ENCODE measurements around the gene SPIN4. TPM values are rescaled to one million over a fixed set of nuclear protein-coding genes. Genes with fewer than 3 reads are reported as not detected.
A peak's percentile ranks its signal among the peaks of the same experiment; 100 is the strongest.
"Not testable (repeated sequence)": the region's sequence is repeated elsewhere in the genome, so short reads cannot be mapped to it uniquely, and the experiment has no call there.

The SPIN4 gene
- total RNA-seq (2012; rRNA removed) = 3.3 TPM in 2 replicates

DNA sequence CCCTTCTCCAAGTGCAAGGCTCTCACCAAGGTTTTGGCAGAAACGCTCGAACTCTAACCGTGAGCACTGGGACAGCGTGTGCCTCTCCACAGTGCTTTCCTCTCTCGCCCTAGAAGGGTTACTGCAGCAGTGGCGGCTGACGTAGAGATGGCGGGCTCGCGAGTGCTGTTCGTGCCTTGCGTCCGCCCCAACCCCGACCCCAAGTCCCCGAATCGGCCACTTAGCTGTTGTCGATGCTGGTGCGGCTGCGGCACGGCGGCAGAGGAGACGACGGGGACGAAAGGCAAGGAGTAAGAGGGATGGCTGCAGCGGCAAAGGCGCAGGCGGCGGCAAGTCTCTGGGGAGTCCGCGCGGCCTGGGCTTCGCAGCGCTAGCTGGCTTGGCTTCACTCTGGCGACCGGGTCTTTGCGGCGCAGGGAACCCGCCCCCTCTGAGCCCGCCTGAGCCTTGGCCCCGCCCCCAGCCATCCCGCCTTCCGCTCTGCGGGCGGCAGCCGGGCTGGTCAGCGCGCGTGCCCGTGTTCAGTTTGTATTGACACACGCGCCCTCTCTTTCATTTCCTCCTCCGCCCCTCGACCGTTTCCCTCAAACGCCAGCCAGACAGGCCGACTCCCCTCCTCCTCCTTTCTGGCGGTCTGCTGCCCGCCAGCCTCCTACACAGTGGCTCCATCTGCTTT lies at the start of gene SPIN4:
Gene SPIN4, minus strand, starts transcription at position 392 of the 676 bp plus-strand sequence. CDS start 513 bp downstream, outside the sequence.
- no peaks in the 10 kb centered on the region for H3K27me3 ChIP-seq (ENCODE audit: control insufficient read depth, insufficient read depth, low read length)
- H3K9me3 ChIP-seq (replicated peaks; ENCODE audit: low read length) = no peaks in the 10 kb centered on the region
- H3K9ac ChIP-seq (ENCODE audit: low read depth, low read length) = peak within 1 kb of the TSS; percentile 80

GRCh38 chrX:63400340-63400739 lies 49.2 kb upstream of the SPIN4 start:
- no peaks in the 10 kb centered on the region for H3K27me3 ChIP-seq (ENCODE audit: control insufficient read depth, insufficient read depth, low read length)

More for the DNA sequence above, at the start of gene SPIN4:
- Histone ChIP-seq H3K4me2 (ENCODE audit: low read length) (peak within 1 kb of the TSS; percentile 82), H3K4me3 (ENCODE audit: low read length) (peak within 1 kb of the TSS; percentile 89), H3K36me3 (ENCODE audit: insufficient read depth, low read length) (no peaks in the 10 kb centered on the region), H3K4me1 (ENCODE audit: control insufficient read depth, insufficient read depth, low read length) (no peaks in the 10 kb centered on the region)

DNA sequence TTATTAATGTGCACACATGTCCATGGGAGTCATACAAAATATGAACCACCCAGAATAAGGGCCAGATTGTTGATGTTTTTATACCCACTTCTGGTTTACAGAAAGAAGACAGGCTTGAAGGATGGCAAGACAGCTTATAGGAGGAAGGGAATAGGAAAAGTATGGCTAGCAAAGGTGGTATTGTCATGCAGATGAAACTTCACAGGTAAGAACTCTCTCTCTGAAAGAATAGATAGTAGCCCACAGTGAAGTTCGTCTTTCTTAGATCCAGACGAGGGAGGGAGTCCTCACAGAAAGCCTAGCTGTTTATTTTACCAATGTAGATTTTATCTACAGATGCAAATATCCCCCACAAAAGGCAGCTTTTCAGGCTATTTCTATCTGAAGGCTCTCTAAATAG lies 43.7 kb upstream of the SPIN4 start:
- H3K4me2 ChIP-seq (ENCODE audit: low read length) = no peak overlapping the region
- no peaks in the 10 kb centered on the region for H3K9me3 ChIP-seq (replicated peaks; ENCODE audit: low read length)

More at GRCh38 chrX:63400340-63400739, 49.2 kb upstream of the SPIN4 start:
- Histone ChIP-seq H3K4me1 (ENCODE audit: control insufficient read depth, insufficient read depth, low read length) (no peaks in the 10 kb centered on the region), H3K9me3 (replicated peaks; ENCODE audit: low read length) (no peaks in the 10 kb centered on the region), H3K9ac (ENCODE audit: low read depth, low read length) (no peak overlapping the region), H3K4me3 (ENCODE audit: low read length) (no peak overlapping the region), H3K36me3 (ENCODE audit: insufficient read depth, low read length) (no peaks in the 10 kb centered on the region), H3K4me2 (ENCODE audit: low read length) (no peak overlapping the region)

DNA sequence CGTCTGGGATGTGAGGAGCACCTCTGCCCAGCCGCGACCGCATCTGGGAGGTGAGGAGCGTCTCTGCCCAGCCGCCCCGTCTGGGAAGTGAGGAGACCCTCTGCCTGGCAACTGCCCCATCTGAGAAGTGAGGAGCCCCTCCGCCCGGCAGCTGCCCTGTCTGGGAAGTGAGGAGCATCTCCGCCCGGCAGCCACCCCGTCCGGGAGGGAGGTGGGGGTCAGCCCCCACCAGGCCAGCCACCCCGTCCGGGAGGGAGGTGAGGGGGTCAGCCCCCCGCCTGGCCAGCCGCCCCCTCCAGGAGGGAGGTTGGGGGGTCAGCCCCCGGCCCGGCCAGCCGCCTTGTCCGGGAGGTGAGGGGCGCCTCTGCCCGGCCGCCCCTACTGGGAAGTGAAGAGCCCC lies 42.0 kb upstream of the SPIN4 start:
- H3K27me3 ChIP-seq (ENCODE audit: control insufficient read depth, insufficient read depth, low read length); H3K4me3 ChIP-seq (ENCODE audit: low read length); H3K9ac ChIP-seq (ENCODE audit: low read depth, low read length); H3K36me3 ChIP-seq (ENCODE audit: insufficient read depth, low read length); H3K9me3 ChIP-seq (replicated peaks; ENCODE audit: low read length); H3K4me2 ChIP-seq (ENCODE audit: low read length); H3K4me1 ChIP-seq (ENCODE audit: control insufficient read depth, insufficient read depth, low read length): not testable (repeated sequence)

More for the DNA sequence above, 43.7 kb upstream of the SPIN4 start:
- no peak overlapping the region for H3K4me3 ChIP-seq (ENCODE audit: low read length)
- no peaks in the 10 kb centered on the region for H3K27me3 ChIP-seq (ENCODE audit: control insufficient read depth, insufficient read depth, low read length)
- H3K36me3 ChIP-seq (ENCODE audit: insufficient read depth, low read length) = no peaks in the 10 kb centered on the region
- no peak overlapping the region for H3K9ac ChIP-seq (ENCODE audit: low read depth, low read length)
- no peaks in the 10 kb centered on the region for H3K4me1 ChIP-seq (ENCODE audit: control insufficient read depth, insufficient read depth, low read length)

DNA sequence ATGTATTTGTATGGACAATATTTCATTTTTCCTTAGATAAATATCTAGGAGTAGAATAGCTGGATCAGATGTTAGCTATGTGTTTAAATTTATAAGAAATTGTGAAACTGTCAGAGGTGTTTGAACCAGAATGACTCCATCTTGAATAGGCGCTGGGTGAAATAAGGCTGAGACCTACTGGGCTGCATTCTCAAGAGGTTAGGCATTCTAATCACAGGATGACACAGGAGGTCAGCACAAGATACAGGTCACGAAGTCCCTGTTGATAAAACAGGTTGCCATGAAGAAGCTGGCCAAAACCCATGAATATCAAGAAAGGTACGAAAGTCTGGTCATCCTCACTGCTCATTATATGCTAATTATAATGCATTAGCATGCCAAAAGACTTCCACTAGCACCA lies 36.3 kb upstream of the SPIN4 start:
- no peak overlapping the region for H3K4me2 ChIP-seq (ENCODE audit: low read length)
- no peaks in the 10 kb centered on the region for H3K36me3 ChIP-seq (ENCODE audit: insufficient read depth, low read length)
- no peaks in the 10 kb centered on the region for H3K9me3 ChIP-seq (replicated peaks; ENCODE audit: low read length)
- H3K4me1 ChIP-seq (ENCODE audit: control insufficient read depth, insufficient read depth, low read length) = no peaks in the 10 kb centered on the region
- H3K27me3 ChIP-seq (ENCODE audit: control insufficient read depth, insufficient read depth, low read length) = no peaks in the 10 kb centered on the region
- no peak overlapping the region for H3K9ac ChIP-seq (ENCODE audit: low read depth, low read length)
- H3K4me3 ChIP-seq (ENCODE audit: low read length) = no peak overlapping the region

DNA sequence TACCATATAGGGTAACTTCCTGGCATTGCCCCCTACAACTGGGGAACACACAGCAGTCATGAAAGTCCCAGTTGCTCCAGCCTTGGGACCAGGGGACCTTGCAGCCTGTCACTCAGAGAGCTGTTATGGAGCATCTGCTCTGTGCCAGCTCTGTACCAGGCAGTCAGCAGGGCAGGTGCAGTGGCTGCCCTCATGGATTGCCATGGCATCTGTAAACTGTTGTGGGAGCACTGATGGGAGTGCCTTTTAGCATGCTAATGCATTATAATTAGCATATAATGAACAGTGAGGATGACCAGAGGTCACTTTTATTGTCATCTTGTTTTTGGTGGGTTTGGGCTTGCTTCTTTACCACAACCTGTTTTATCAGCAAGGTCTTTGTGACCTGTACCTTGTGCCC lies 33.1 kb upstream of the SPIN4 start:
- not testable (repeated sequence) for H3K9ac ChIP-seq (ENCODE audit: low read depth, low read length); H3K9me3 ChIP-seq (replicated peaks; ENCODE audit: low read length); H3K36me3 ChIP-seq (ENCODE audit: insufficient read depth, low read length); H3K4me1 ChIP-seq (ENCODE audit: control insufficient read depth, insufficient read depth, low read length); H3K4me2 ChIP-seq (ENCODE audit: low read length); H3K4me3 ChIP-seq (ENCODE audit: low read length); H3K27me3 ChIP-seq (ENCODE audit: control insufficient read depth, insufficient read depth, low read length)

GRCh38 chrX:63373012-63373411 lies 21.9 kb upstream of the SPIN4 start:
- not testable (repeated sequence) for H3K9me3 ChIP-seq (replicated peaks; ENCODE audit: low read length); H3K27me3 ChIP-seq (ENCODE audit: control insufficient read depth, insufficient read depth, low read length); H3K9ac ChIP-seq (ENCODE audit: low read depth, low read length); H3K4me3 ChIP-seq (ENCODE audit: low read length); H3K4me1 ChIP-seq (ENCODE audit: control insufficient read depth, insufficient read depth, low read length); H3K36me3 ChIP-seq (ENCODE audit: insufficient read depth, low read length); H3K4me2 ChIP-seq (ENCODE audit: low read length)

DNA sequence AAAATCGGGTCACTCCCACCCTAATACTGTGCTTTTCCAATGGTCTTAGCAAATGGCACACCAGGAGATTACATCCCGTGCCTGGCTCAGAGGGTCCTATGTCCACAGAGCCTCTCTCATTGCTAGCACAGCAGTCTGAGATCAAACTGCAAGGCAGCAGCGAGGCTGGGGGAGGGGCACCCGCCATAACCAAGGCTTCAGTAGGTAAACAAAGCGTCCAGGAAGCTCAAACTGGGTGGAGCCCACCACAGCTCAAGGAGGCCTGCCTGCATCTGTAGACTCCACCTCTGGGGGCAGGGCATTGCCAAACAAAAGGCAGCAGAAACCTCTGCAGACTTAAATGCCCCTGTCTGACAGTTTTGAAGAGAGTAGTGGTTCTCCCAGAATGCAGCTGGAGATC lies 16.6 kb upstream of the SPIN4 start:
- not testable (repeated sequence) for H3K4me1 ChIP-seq (ENCODE audit: control insufficient read depth, insufficient read depth, low read length); H3K9ac ChIP-seq (ENCODE audit: low read depth, low read length); H3K9me3 ChIP-seq (replicated peaks; ENCODE audit: low read length); H3K27me3 ChIP-seq (ENCODE audit: control insufficient read depth, insufficient read depth, low read length); H3K36me3 ChIP-seq (ENCODE audit: insufficient read depth, low read length); H3K4me3 ChIP-seq (ENCODE audit: low read length); H3K4me2 ChIP-seq (ENCODE audit: low read length)

DNA sequence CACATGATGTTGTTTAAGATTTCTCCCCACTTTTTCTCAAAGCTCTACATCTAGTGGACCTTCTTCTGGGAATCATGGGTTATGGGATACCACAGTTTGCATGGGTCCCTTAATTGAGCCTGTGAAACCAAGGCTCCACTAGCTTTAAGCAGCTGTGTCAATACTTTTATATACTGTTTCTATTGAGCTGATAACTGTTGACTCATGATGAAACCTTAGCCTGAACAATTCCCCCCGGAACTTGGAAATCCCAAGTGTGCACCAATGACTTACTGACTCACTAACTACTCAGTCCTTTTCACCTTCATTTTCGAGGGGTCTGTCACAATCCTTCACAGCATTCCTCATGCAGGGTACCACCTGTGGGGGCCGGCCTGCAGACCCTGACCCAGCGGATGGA lies 12.7 kb upstream of the SPIN4 start:
- H3K4me1 ChIP-seq (ENCODE audit: control insufficient read depth, insufficient read depth, low read length) = no peaks in the 10 kb centered on the region
- no peak overlapping the region for H3K9ac ChIP-seq (ENCODE audit: low read depth, low read length)
- H3K27me3 ChIP-seq (ENCODE audit: control insufficient read depth, insufficient read depth, low read length) = no peaks in the 10 kb centered on the region
- H3K4me3 ChIP-seq (ENCODE audit: low read length) = no peak overlapping the region
- H3K4me2 ChIP-seq (ENCODE audit: low read length) = no peak overlapping the region
- H3K36me3 ChIP-seq (ENCODE audit: insufficient read depth, low read length) = no peaks in the 10 kb centered on the region
- no peaks in the 10 kb centered on the region for H3K9me3 ChIP-seq (replicated peaks; ENCODE audit: low read length)

GRCh38 chrX:63361494-63361893 lies 10.4 kb upstream of the SPIN4 start:
- no peak overlapping the region for H3K9ac ChIP-seq (ENCODE audit: low read depth, low read length)
- no peak overlapping the region for H3K4me2 ChIP-seq (ENCODE audit: low read length)
- H3K36me3 ChIP-seq (ENCODE audit: insufficient read depth, low read length) = no peaks in the 10 kb centered on the region
- H3K27me3 ChIP-seq (ENCODE audit: control insufficient read depth, insufficient read depth, low read length) = no peaks in the 10 kb centered on the region
- H3K4me3 ChIP-seq (ENCODE audit: low read length) = no peak overlapping the region
- H3K4me1 ChIP-seq (ENCODE audit: control insufficient read depth, insufficient read depth, low read length) = no peaks in the 10 kb centered on the region
- no peaks in the 10 kb centered on the region for H3K9me3 ChIP-seq (replicated peaks; ENCODE audit: low read length)

GRCh38 chrX:63354484-63354883 lies 3.4 kb upstream of the SPIN4 start:
- no peaks in the 10 kb centered on the region for H3K4me1 ChIP-seq (ENCODE audit: control insufficient read depth, insufficient read depth, low read length)
- no peak overlapping the region for H3K4me2 ChIP-seq (ENCODE audit: low read length)
- no peak overlapping the region for H3K4me3 ChIP-seq (ENCODE audit: low read length)
- H3K27me3 ChIP-seq (ENCODE audit: control insufficient read depth, insufficient read depth, low read length) = no peaks in the 10 kb centered on the region
- no peaks in the 10 kb centered on the region for H3K36me3 ChIP-seq (ENCODE audit: insufficient read depth, low read length)
- no peak overlapping the region for H3K9ac ChIP-seq (ENCODE audit: low read depth, low read length)
- H3K9me3 ChIP-seq (replicated peaks; ENCODE audit: low read length) = no peaks in the 10 kb centered on the region

DNA sequence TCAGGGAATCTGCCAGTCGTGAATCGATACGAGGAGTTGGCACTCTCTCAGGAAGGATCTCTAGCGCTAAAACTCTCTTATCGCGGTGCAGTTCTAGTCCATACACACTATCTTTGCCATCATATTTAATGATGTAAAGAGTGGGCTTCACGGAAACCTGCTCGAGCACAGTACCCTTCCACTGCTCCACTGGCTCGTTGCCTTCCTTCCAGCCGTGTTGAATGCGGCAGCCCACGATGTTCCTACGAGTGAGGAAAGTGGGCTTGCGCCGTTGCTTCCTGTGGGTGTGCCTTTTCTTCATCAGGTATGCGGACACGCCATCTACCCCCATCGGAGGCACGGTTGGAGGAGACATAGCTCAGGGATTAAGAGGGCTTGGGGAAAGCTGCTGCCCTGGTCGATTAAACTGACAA lies 661 bp downstream of the SPIN4 start:
- Histone ChIP-seq H3K27me3 (ENCODE audit: control insufficient read depth, insufficient read depth, low read length) (no peaks in the 10 kb centered on the region), H3K4me2 (ENCODE audit: low read length) (peak overlapping the region; percentile 82), H3K4me1 (ENCODE audit: control insufficient read depth, insufficient read depth, low read length) (no peaks in the 10 kb centered on the region), H3K36me3 (ENCODE audit: insufficient read depth, low read length) (no peaks in the 10 kb centered on the region), H3K9ac (ENCODE audit: low read depth, low read length) (peak overlapping the region; percentile 80), H3K4me3 (ENCODE audit: low read length) (peak overlapping the region; percentile 89), H3K9me3 (replicated peaks; ENCODE audit: low read length) (no peaks in the 10 kb centered on the region)

All from skeletal muscle satellite cell (primary cell).